ENCODE results near the gene PKDCC. TPM values are rescaled to one million over a fixed set of nuclear protein-coding genes. Genes with fewer than 3 reads are reported as not detected.
A peak's percentile ranks its signal among the peaks of the same experiment; 100 is the strongest.

Gene PKDCC
- total and polyA plus RNA-seq, 8 donors, result 8.1 to 60.9 (median 24.5) TPM

GRCh38 chr2:42099438-42100173 lies 51.8 kb downstream of the PKDCC start:
- 94% methylated on average over 6 of the region's 6 CpGs for WGBS, 2 donors
- FAIRE-seq (no peak), DNase-seq (no peak), ATAC-seq (no peak)
- no peaks in the 10 kb centered on the region for H3K27me3 ChIP-seq
- peaks cover 0 to 6% (median 3%) of the 10 kb centered on the region in 3 donors for H3K4me1 ChIP-seq
- intact Hi-C loops (cut with DNase I), result loop anchor here in 2 of 3 donors (5.0 to 10.0 kb wide), 3 partner anchors 95 to 225 kb away; no protein-coding TSS in a partner anchor
- no peaks in the 10 kb centered on the region for H3K9me3 ChIP-seq
- peak overlapping the region in 2 of 4 donors; percentile 55 to 68 for H3K27ac ChIP-seq
- H3K4me3 ChIP-seq, result no peak overlapping the region
- no peaks in the 10 kb centered on the region for H3K36me3 ChIP-seq
- TF ChIP-seq, protein P1, sequence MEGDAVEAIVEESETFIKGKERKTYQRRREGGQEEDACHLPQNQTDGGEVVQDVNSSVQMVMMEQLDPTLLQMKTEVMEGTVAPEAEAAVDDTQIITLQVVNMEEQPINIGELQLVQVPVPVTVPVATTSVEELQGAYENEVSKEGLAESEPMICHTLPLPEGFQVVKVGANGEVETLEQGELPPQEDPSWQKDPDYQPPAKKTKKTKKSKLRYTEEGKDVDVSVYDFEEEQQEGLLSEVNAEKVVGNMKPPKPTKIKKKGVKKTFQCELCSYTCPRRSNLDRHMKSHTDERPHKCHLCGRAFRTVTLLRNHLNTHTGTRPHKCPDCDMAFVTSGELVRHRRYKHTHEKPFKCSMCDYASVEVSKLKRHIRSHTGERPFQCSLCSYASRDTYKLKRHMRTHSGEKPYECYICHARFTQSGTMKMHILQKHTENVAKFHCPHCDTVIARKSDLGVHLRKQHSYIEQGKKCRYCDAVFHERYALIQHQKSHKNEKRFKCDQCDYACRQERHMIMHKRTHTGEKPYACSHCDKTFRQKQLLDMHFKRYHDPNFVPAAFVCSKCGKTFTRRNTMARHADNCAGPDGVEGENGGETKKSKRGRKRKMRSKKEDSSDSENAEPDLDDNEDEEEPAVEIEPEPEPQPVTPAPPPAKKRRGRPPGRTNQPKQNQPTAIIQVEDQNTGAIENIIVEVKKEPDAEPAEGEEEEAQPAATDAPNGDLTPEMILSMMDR (IDR thresholded peaks at IDR 0.05), result no peak

- FAIRE-seq, result no peak
- intact Hi-C loops (cut with DNase I), result no loop called here
These were observed 52.9 kb downstream of the PKDCC start for GRCh38 chr2:42100683-42101205.

GRCh38 chr2:42101206-42102023 lies 53.6 kb downstream of the PKDCC start:
- FAIRE-seq (no peak), DNase-seq (peak; percentile 53 to 83 (median 63)), ATAC-seq (peak; percentile 70 to 82 (median 74))
- no peaks in the 10 kb centered on the region for H3K36me3 ChIP-seq
- no peaks in the 10 kb centered on the region for H3K27me3 ChIP-seq
- peak overlapping the region; percentile 66 to 92 (median 84) for H3K27ac ChIP-seq
- intact Hi-C loops (cut with DNase I), result no loop called here
- TF ChIP-seq, protein P1 (IDR thresholded peaks at IDR 0.05), result no peak
- WGBS, 2 donors, result 16 to 18% methylated on average over 62 to 77 of the region's 77 CpGs
- peak overlapping the region; percentile 6 to 49 (median 42) for H3K4me3 ChIP-seq
- peaks cover 0 to 6% (median 3%) of the 10 kb centered on the region in 3 donors for H3K4me1 ChIP-seq
- no peaks in the 10 kb centered on the region for H3K9me3 ChIP-seq

More at GRCh38 chr2:42100683-42101205, 52.9 kb downstream of the PKDCC start:
- ATAC-seq, result no peak
- 81 to 85% methylated on average over 20 of the region's 20 CpGs for WGBS, 2 donors
- TF ChIP-seq, protein P1 (IDR thresholded peaks at IDR 0.05), result no peak
- Histone ChIP-seq H3K36me3 (no peaks in the 10 kb centered on the region), H3K4me1 (peaks cover 0 to 6% (median 3%) of the 10 kb centered on the region in 3 donors), H3K9me3 (no peaks in the 10 kb centered on the region), H3K27me3 (no peaks in the 10 kb centered on the region), H3K4me3 (peak overlapping the region; percentile 6 to 49 (median 42)), H3K27ac (peak overlapping the region; percentile 66 to 92 (median 84))
- peak in 1 of 6 donors; percentile 77 for DNase-seq

DNA sequence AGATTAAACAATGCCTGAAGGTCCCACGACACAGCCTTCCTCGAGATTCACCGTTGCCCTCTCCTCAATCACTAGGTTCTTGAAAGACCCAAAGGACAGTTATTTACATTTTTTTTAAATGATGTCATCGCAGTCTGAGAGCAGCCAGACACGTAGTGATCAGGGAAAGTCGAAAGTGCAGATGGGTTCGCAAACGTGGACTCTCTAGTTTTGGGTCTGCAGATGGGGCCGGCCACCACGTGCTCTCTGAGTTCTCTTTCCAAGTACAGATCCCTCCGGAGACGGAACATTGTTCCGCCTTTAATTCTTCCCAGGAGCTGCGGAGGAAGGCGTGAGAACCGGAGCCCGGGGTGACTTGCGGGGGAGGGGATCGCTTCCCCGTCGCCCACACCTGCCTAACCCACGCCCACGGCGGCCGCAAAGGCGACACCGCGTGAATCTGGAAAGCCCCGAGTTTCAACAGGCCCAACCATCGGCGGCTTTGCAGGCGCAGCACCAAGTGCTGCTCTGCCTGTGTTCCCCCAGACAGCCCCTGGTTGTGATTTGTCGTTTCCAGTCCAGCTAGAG lies 54.3 kb downstream of the PKDCC start:
- H3K27ac ChIP-seq, result peak overlapping the region; percentile 66 to 92 (median 84)
- intact Hi-C loops (cut with DNase I), result no loop called here
- H3K9me3 ChIP-seq, result no peaks in the 10 kb centered on the region
- 54 to 65% methylated on average over 29 to 33 of the region's 33 CpGs for WGBS, 2 donors
- H3K4me3 ChIP-seq, result peak overlapping the region in 1 of 4 donors; percentile 49
- H3K27me3 ChIP-seq, result no peaks in the 10 kb centered on the region
- FAIRE-seq (no peak), ATAC-seq (peak; percentile 16 to 57 (median 48)), DNase-seq (peak; percentile 35 to 76 (median 60))
- peaks cover 0 to 6% (median 3%) of the 10 kb centered on the region in 3 donors for H3K4me1 ChIP-seq
- no peaks in the 10 kb centered on the region for H3K36me3 ChIP-seq
- TF ChIP-seq, protein P1 (IDR thresholded peaks at IDR 0.05), result no peak
